ENCODE data around the gene SOBP.

- TF ChIP-seq CTCF (IDR thresholded peaks at IDR 0.05 in 4 of 5, conservative IDR thresholded peaks at IDR 0.05 in 1 of 5) = peak; percentile 80 to 93 (median 90)
- TF ChIP-seq POLR2A (IDR thresholded peaks at IDR 0.05) = no peak
Observed at GRCh38 chr6:107674995-107675738, 185.2 kb downstream of the SOBP start.

All from gastrocnemius medialis (tissue), 4 donors.